Fibroblast of lung (primary cell): Measurements from ENCODE around the gene H6PD. TPM values are rescaled to one million over a fixed set of nuclear protein-coding genes. Genes with fewer than 3 reads are reported as not detected.
A peak's percentile ranks its signal among the peaks of the same experiment; 100 is the strongest.

Source experiments
- DNase-seq, 2 donors: peaks; one replicate each; pipeline versions ENCODE4 v3.0.0 to v3.0.0-alpha.2; 2010; ENCODE audit warnings: low read depth in 2 of 2
- H2AFZ ChIP-seq: 2 replicates; pipeline ENCODE4 v1.5.1; 2012; ENCODE audit warnings: low read length, control low read depth, inconsistent platforms
- H3K27ac ChIP-seq: 2 replicates; pipeline ENCODE4 v1.5.1; 2011; ENCODE audit warnings: low read length, control low read depth; ENCODE audit not compliant: insufficient read depth
- H3K27me3 ChIP-seq: 2 replicates; pipeline ENCODE4 v1.5.1; 2011; ENCODE audit warnings: mild to moderate bottlenecking, low read length; ENCODE audit not compliant: control insufficient read depth, insufficient read depth
- H3K36me3 ChIP-seq: 2 replicates; pipeline ENCODE4 v1.5.1; 2011; ENCODE audit warnings: low read length; ENCODE audit not compliant: control insufficient read depth, insufficient read depth
- H3K4me1 ChIP-seq: 2 replicates; pipeline ENCODE4 v1.5.1; 2011; ENCODE audit warnings: low read length; ENCODE audit not compliant: control insufficient read depth, insufficient read depth; ENCODE audit errors: extremely low read depth
- H3K4me2 ChIP-seq: 2 replicates; pipeline ENCODE4 v1.5.1; 2011; ENCODE audit warnings: low read length, control low read depth; ENCODE audit not compliant: insufficient read depth; ENCODE audit errors: extremely low read depth
- H3K4me3 ChIP-seq, 4 experiments: fragments of 200-600 bp in 1 of 4; sonication (generic) in 1 of 4; replicated peaks in 1 of 4; 2 replicates each; pipeline ENCODE4 v1.5.1; 2011 to 2016; ENCODE audit warnings: low read length in 4 of 4, low read depth in 3 of 4, mild to moderate bottlenecking in 3 of 4, control low read depth in 2 of 4, inconsistent platforms in 1 of 4, mixed read lengths in 1 of 4; ENCODE audit not compliant: insufficient read depth in 1 of 4; ENCODE audit errors: control extremely low read depth in 1 of 4
- H3K79me2 ChIP-seq: 2 replicates; pipeline ENCODE4 v1.5.1; 2012; ENCODE audit warnings: mild to moderate bottlenecking, low read length, inconsistent platforms; ENCODE audit not compliant: control insufficient read depth, insufficient read depth
- H3K9ac ChIP-seq: 2 replicates; pipeline ENCODE4 v1.5.1; 2011; ENCODE audit warnings: mild to moderate bottlenecking, low read length, control low read depth; ENCODE audit not compliant: insufficient read depth
- H3K9me3 ChIP-seq: 2 replicates; pipeline ENCODE4 v1.5.1; 2012; ENCODE audit warnings: low read depth, low read length; ENCODE audit not compliant: control insufficient read depth, insufficient read depth
- H4K20me1 ChIP-seq: 2 replicates; pipeline ENCODE4 v1.5.1; 2011; ENCODE audit warnings: low read length; ENCODE audit not compliant: control insufficient read depth, insufficient read depth; ENCODE audit errors: extremely low read depth
- CTCF ChIP-seq, 2 donors: IDR thresholded peaks in 1 of 2; conservative IDR thresholded peaks in 1 of 2; 1 replicate in 1 of 2; 2 replicates in 1 of 2; pipeline ENCODE4 v1.5.1; 2011 to 2012; ENCODE audit warnings: low read length in 2 of 2, control low read depth in 1 of 2, inconsistent platforms in 1 of 2, low read depth in 1 of 2, mild to moderate bottlenecking in 1 of 2
- EZH2 ChIP-seq: IDR thresholded peaks from 2 replicates; pipeline ENCODE4 v1.5.1; 2012; ENCODE audit warnings: low read length, control low read depth, mild to moderate bottlenecking; ENCODE audit errors: missing control alignments
- polyA plus RNA-seq, 2 donors: library from polyadenylated mRNA; depleted of rRNA in 1 of 2; stranded (reverse) in 1 of 2; unstranded in 1 of 2; fragments of >200 nt; gene quantifications; 2 replicates each; pipeline ENCODE4 v1.2.1, GENCODE V29; 2011 to 2012; ENCODE audit warnings: missing spikeins in 1 of 2
- total RNA-seq: library from RNA; depleted of rRNA; stranded (reverse); fragments of >200 nt; gene quantifications from 2 replicates; pipeline ENCODE4 v1.2.1, GENCODE V29; 2014

Gene H6PD
- total and polyA plus RNA-seq, 2 donors (not counting 1 experiment from before 2014, with no cell fraction given), result 15.2 to 23.5 TPM

- Histone ChIP-seq H3K79me2 (peaks cover 91% of the 10 kb centered on the region), H3K4me3 (no peak overlapping the region)
- no peak for DNase-seq
Measured at GRCh38 chr1:9319789-9320519, 85.4 kb downstream of the H6PD start.

More at GRCh38 chr1:9319789-9320519, 85.4 kb downstream of the H6PD start:
- Histone ChIP-seq H3K4me1 (peaks cover 23% of the 10 kb centered on the region), H3K9me3 (no peaks in the 10 kb centered on the region), H2AFZ (no peak overlapping the region), H3K36me3 (peaks cover 6% of the 10 kb centered on the region), H3K27ac (no peak overlapping the region), H4K20me1 (peaks cover 2% of the 10 kb centered on the region), H3K9ac (no peak overlapping the region), H3K27me3 (no peaks in the 10 kb centered on the region), H3K4me2 (peak overlapping the region; percentile 35)
- no peak for TF ChIP-seq EZH2
- no peak for TF ChIP-seq CTCF (conservative IDR thresholded peaks at IDR 0.05 in 1 of 2, IDR thresholded peaks at IDR 0.05 in 1 of 2; ENCODE audit: low read depth in 1 of 2, low read length in 2 of 2)

Other genes starting within 250 kb of the H6PD start
- gene SLC2A7, start 208.4 kb upstream of the H6PD start, total RNA-seq, result not detected in 2 replicates
- gene SLC2A7, start 208.4 kb upstream of the H6PD start, polyA plus RNA-seq, result not detected in 2 replicates
- 0.77 and 0.83 TPM in 2 replicates for gene SLC2A5, start 165.1 kb upstream of the H6PD start, total RNA-seq
- 0.33 and 5.8 TPM in 2 replicates for gene SLC2A5, start 165.1 kb upstream of the H6PD start, polyA plus RNA-seq
- gene GPR157, start 105.7 kb upstream of the H6PD start, total RNA-seq, result 3.1 and 3.6 TPM in 2 replicates
- gene GPR157, start 105.7 kb upstream of the H6PD start, polyA plus RNA-seq, result 0.82 and 1.2 TPM in 2 replicates
- 20.0 and 20.6 TPM in 2 replicates for gene SPSB1, start 58.1 kb downstream of the H6PD start, total RNA-seq
- gene SPSB1, start 58.1 kb downstream of the H6PD start, polyA plus RNA-seq, result 14.3 and 22.1 TPM in 2 replicates